Lung (tissue), 12 donors: ENCODE data around the gene KCNJ5. TPM values are rescaled to one million over a fixed set of nuclear protein-coding genes. Genes with fewer than 3 reads are reported as not detected.

ENCODE experiments used
- ATAC-seq: fragments of 200-7000 bp; cut with Tn5 transposase; one replicate; pipeline ENCODE4 v1.9.1; 2020; ENCODE audit warnings: moderate number of reproducible peaks; ENCODE audit not compliant: insufficient read depth, low FRiP score
- DNase-seq, 3 donors: peaks; one replicate each; pipeline ENCODE4 v3.0.0-alpha.2; 2013 to 2017
- H3K27ac ChIP-seq, 2 donors: one replicate each; pipeline ENCODE4 v1.5.1; 2013; ENCODE audit warnings: mild to moderate bottlenecking in 2 of 2, moderate library complexity in 2 of 2, control low read depth in 1 of 2, inconsistent platforms in 1 of 2, low read depth in 1 of 2, low read length in 1 of 2
- H3K27me3 ChIP-seq, 3 donors: one replicate each; pipeline ENCODE4 v1.5.1; 2013; ENCODE audit warnings: low read length in 2 of 3; ENCODE audit not compliant: control insufficient read depth in 3 of 3, insufficient read depth in 3 of 3
- H3K36me3 ChIP-seq, 4 donors: one replicate each; pipeline ENCODE4 v1.5.1; 2013; ENCODE audit warnings: low read length in 4 of 4, mild to moderate bottlenecking in 1 of 4, moderate library complexity in 1 of 4; ENCODE audit not compliant: control insufficient read depth in 4 of 4, insufficient read depth in 4 of 4
- H3K4me1 ChIP-seq, 5 donors: one replicate each; pipeline ENCODE4 v1.5.1; 2013; ENCODE audit warnings: low read length in 5 of 5, mild to moderate bottlenecking in 2 of 5, moderate library complexity in 1 of 5; ENCODE audit not compliant: control insufficient read depth in 5 of 5, insufficient read depth in 5 of 5
- H3K4me3 ChIP-seq: one replicate; pipeline ENCODE4 v1.5.1; 2013; ENCODE audit warnings: mild to moderate bottlenecking, control low read depth, moderate library complexity
- H3K9ac ChIP-seq, 2 donors: one replicate each; pipeline ENCODE4 v1.5.1; 2013; ENCODE audit warnings: low read length in 2 of 2, control low read depth in 1 of 2; ENCODE audit not compliant: insufficient read depth in 1 of 2
- H3K9me3 ChIP-seq, 4 donors: one replicate each; pipeline ENCODE4 v1.5.1; 2013; ENCODE audit warnings: low read length in 3 of 4, mild to moderate bottlenecking in 1 of 4, moderate library complexity in 1 of 4; ENCODE audit not compliant: control insufficient read depth in 4 of 4, insufficient read depth in 3 of 4
- CTCF ChIP-seq: IDR thresholded peaks from 2 replicates; pipeline ENCODE4 v1.5.1; 2012; ENCODE audit warnings: mild to moderate bottlenecking; ENCODE audit errors: control extremely low read depth, extremely low read depth
- WGBS, 2 donors: extraction: QIAGEN DNeasy Blood & Tissue Kit; methylation state at CpG; one replicate each; pipeline ENCODE4 v1.1.7; 2013; 5-methylcytosine and 5-hydroxymethylcytosine counted together
- polyA plus RNA-seq, 2 donors: library from polyadenylated mRNA; stranded (reverse); fragments of 200-250 nt; gene quantifications; one replicate each; pipeline ENCODE4 v1.2.1, GENCODE V29; 2013
- total RNA-seq, 2 donors: library from RNA; depleted of rRNA in 1 of 2; stranded (reverse); fragments of >200 nt in 1 of 2; gene quantifications; one replicate each; pipeline ENCODE4 v1.2.1, GENCODE V29; 2014 to 2021
- donor health status: control.
- donor health status: control.
- donor health status: Bipolar disorder and iron deficiency.
- donor health status: healthy.
- donor health status: DM: yes; HTN: yes; CAD: no.

Gene KCNJ5
- total and polyA plus RNA-seq, 4 donors, result 2.0 to 5.0 (median 2.8) TPM

DNA sequence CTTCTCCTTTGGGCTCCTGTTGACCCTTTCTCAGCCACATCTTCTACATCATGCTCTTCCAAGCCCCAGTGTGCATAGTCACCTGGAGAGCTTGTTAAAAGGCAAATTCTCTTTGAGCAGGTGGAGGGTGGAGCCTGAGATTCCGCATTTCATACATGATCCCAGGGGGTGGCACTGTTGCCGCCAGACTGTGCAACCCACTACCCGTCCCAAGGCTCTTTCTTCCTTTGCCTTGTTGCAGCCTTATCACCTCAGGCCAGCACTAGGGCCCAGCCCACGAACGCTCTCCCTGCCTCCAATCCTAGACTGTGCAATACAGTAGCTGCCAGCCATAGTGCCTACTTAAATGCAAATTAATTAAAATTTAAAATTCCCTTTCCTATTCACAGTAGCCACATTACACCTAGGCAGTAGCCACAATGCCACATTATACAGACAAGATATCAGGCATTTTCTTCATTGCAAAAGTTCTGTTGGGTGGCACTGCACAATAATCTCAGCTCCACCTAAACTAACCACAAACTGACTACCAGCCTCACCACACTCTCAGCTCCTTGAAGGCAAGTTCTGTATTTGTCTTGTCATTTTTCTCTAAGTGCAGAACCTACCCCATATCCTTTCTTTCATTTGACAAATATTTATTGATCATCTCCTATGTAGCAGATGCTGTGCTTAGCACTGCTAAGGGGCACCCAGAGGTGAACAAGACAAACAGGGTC lies 4.6 kb upstream of the KCNJ5 start:
- Histone ChIP-seq H3K4me3 (no peak overlapping the region), H3K27me3 (peaks cover 0 to 28% (median 21%) of the 10 kb centered on the region in 3 donors), H3K9me3 (no peaks in the 10 kb centered on the region), H3K9ac (no peak overlapping the region), H3K36me3 (no peaks in the 10 kb centered on the region), H3K4me1 (peaks cover 0 to 9% (median 0%) of the 10 kb centered on the region in 5 donors), H3K27ac (no peak overlapping the region)
- DNase-seq, result peak; percentile 32 to 60 (median 38)
- TF ChIP-seq CTCF, result no peak
- ATAC-seq, result no peak
- 15 to 43% methylated on average over 5 of the region's 5 CpGs for WGBS, 2 donors

DNA sequence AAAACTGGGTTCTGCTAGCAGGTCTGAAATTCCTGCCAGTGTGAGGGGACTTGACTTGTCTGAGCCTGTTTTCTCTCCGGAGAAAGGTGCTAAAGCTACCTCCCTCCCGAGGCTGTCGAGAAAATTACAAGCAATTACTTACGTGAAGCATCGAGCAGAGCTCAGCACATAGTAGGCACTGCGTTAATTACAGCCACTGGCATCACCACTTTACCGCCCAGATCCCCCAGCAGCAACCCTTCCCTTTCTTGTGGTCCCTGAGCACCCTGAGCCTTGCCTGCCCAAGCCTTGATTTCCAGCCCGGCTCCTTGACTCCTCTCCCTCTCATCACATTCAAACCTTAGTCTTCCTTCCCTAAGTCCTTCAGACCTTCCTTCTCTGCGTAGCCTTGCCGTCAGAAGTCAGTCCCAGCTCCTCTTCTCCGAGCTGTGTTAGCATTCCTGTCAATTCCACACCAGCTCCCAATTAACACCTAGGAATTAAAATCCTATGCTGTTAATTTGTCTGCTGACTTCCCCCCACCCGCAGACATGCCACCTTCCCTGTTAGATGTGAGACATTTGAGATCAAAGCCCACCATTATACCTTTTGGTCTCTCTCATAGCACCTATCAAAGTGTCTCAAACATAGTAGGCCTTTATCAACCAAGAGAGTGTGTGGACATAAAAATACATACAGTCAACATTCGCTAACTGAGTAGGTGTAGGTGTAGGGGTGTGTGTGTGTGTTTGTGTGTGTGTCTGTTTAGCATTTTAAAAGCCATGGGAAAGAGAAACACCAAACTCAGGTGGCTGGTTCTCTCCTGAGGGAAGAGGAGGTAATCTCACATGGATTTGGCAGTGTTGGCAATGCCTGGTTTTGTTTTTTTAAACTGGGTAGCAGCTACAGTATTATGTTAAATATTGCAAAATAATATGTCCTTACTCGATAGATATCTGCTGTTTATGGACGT lies 2.8 kb upstream of the KCNJ5 start:
- H3K27ac ChIP-seq, result no peak overlapping the region
- no peaks in the 10 kb centered on the region for H3K36me3 ChIP-seq
- ATAC-seq, result no peak
- peak in 1 of 3 donors; percentile 29 for DNase-seq
- no peak overlapping the region for H3K9ac ChIP-seq
- H3K27me3 ChIP-seq, result peaks cover 0 to 28% (median 19%) of the 10 kb centered on the region in 3 donors
- TF ChIP-seq CTCF, result no peak
- H3K4me1 ChIP-seq, result peaks cover 0 to 14% (median 2%) of the 10 kb centered on the region in 5 donors
- WGBS, 2 donors, result 84% methylated on average over 15 of the region's 15 CpGs
- no peak overlapping the region for H3K4me3 ChIP-seq
- no peaks in the 10 kb centered on the region for H3K9me3 ChIP-seq

- ATAC-seq (no peak), DNase-seq (no peak)
- Histone ChIP-seq H3K4me1 (peaks cover 0 to 14% (median 4%) of the 10 kb centered on the region in 5 donors), H3K27ac (no peak overlapping the region), H3K9ac (no peak overlapping the region), H3K27me3 (peaks cover 0 to 25% (median 19%) of the 10 kb centered on the region in 3 donors), H3K36me3 (no peaks in the 10 kb centered on the region), H3K4me3 (no peak overlapping the region), H3K9me3 (no peaks in the 10 kb centered on the region)
- no peak for TF ChIP-seq CTCF
- 86 to 93% methylated on average over 8 of the region's 8 CpGs for WGBS, 2 donors
Measured at GRCh38 chr11:128889657-128890213, 1.4 kb upstream of the KCNJ5 start.
